Thyroid gland (tissue), 4 donors: Measurements from ENCODE around the gene PIK3R4. TPM values are rescaled to one million over a fixed set of nuclear protein-coding genes. Genes with fewer than 3 reads are reported as not detected.
A peak's percentile ranks its signal among the peaks of the same experiment; 100 is the strongest.

Experiments
- DNase-seq, 2 donors: peaks; one replicate each; pipeline ENCODE4 v3.0.0-alpha.2; 2019
- H3K27ac ChIP-seq, 3 donors: fragments of 200-600 bp; sonication (generic); 1 replicate in 2 of 3; 2 replicates in 1 of 3; pipeline ENCODE4 v1.5.1; 2016 to 2019; ENCODE audit warnings: mild to moderate bottlenecking in 1 of 3, moderate library complexity in 1 of 3
- H3K27me3 ChIP-seq: fragments of 200-600 bp; sonication (generic); one replicate; pipeline ENCODE4 v1.5.1; 2019
- H3K36me3 ChIP-seq, 2 donors: fragments of 200-600 bp; sonication (generic); one replicate each; pipeline ENCODE4 v1.5.1; 2016 to 2019
- H3K4me1 ChIP-seq, 2 donors: fragments of 200-600 bp; sonication (generic); one replicate each; pipeline ENCODE4 v1.5.1; 2017 to 2019
- H3K4me3 ChIP-seq, 3 donors: fragments of 200-600 bp; sonication (generic); replicated peaks in 1 of 3; 1 replicate in 2 of 3; 2 replicates in 1 of 3; pipeline ENCODE4 v1.5.1; 2016; ENCODE audit warnings: mild to moderate bottlenecking in 1 of 3
- H3K9me3 ChIP-seq: fragments of 200-600 bp; sonication (generic); one replicate; pipeline ENCODE4 v1.5.1; 2017
- POLR2A ChIP-seq, 2 donors: fragments of 450-650 bp; IDR thresholded peaks; one replicate each; pipeline ENCODE4 v1.6.1; 2017; ENCODE audit warnings: antibody characterized with exemption in 2 of 2, mild to moderate bottlenecking in 2 of 2, moderate library complexity in 1 of 2
- WGBS, 2 donors: methylation state at CpG; one replicate each; pipeline ENCODE4 v1.1.5; 2017; 5-methylcytosine and 5-hydroxymethylcytosine counted together
- intact Hi-C: fragments of 100-400 bp; cut with DNase I; formaldehyde crosslinking; loops from one replicate; pipeline ENCODE4 v1.15.1; 2023
- total RNA-seq, 4 donors: library from RNA; depleted of rRNA; stranded (reverse); fragments of >200 nt; gene quantifications; one replicate each; pipeline ENCODE4 v1.2.3, GENCODE V29; 2016
- TF ChIP-seq, protein P1 (sequence below), 6 experiments: fragments of 200-600 bp in 3 of 6; fragments of 450-650 bp in 3 of 6; sonication (generic) in 3 of 6; IDR thresholded peaks; one replicate each; pipeline ENCODE4 v1.5.1; 2016 to 2019; ENCODE audit warnings: antibody characterized with exemption in 6 of 6, mild to moderate bottlenecking in 2 of 6, inconsistent platforms in 1 of 6, moderate library complexity in 1 of 6

Gene PIK3R4
- total RNA-seq, 4 donors from 2014 or later = 50.5 to 61.3 (median 54.7) TPM

DNA sequence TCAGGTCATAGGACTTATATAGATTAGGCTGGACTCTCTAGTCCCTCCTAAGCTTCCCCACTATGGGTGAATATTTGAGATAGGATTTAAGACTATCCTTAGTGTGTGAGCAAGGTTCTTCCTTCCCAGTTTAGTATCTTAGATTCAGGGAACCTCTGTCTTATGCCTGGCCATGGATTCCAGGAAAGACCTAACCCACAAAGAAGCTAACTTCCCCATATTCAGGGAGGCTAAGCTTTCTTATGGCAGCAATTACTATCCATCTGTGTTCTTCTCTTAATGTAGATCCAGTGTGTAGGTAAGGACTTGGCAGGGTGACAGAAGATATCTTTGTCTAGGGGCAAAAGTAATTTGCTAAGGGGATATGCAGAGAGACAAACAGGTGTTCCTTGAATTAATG lies 25.5 kb upstream of the PIK3R4 start:
- DNase-seq = no peak
- intact Hi-C loops = no loop called here
- Histone ChIP-seq H3K27me3 (no peaks in the 10 kb centered on the region), H3K4me1 (no peaks in the 10 kb centered on the region), H3K4me3 (no peak overlapping the region), H3K9me3 (no peaks in the 10 kb centered on the region), H3K27ac (no peak overlapping the region), H3K36me3 (no peaks in the 10 kb centered on the region)
- TF ChIP-seq, protein P1, sequence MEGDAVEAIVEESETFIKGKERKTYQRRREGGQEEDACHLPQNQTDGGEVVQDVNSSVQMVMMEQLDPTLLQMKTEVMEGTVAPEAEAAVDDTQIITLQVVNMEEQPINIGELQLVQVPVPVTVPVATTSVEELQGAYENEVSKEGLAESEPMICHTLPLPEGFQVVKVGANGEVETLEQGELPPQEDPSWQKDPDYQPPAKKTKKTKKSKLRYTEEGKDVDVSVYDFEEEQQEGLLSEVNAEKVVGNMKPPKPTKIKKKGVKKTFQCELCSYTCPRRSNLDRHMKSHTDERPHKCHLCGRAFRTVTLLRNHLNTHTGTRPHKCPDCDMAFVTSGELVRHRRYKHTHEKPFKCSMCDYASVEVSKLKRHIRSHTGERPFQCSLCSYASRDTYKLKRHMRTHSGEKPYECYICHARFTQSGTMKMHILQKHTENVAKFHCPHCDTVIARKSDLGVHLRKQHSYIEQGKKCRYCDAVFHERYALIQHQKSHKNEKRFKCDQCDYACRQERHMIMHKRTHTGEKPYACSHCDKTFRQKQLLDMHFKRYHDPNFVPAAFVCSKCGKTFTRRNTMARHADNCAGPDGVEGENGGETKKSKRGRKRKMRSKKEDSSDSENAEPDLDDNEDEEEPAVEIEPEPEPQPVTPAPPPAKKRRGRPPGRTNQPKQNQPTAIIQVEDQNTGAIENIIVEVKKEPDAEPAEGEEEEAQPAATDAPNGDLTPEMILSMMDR (IDR thresholded peaks at IDR 0.05) = no peak

DNA sequence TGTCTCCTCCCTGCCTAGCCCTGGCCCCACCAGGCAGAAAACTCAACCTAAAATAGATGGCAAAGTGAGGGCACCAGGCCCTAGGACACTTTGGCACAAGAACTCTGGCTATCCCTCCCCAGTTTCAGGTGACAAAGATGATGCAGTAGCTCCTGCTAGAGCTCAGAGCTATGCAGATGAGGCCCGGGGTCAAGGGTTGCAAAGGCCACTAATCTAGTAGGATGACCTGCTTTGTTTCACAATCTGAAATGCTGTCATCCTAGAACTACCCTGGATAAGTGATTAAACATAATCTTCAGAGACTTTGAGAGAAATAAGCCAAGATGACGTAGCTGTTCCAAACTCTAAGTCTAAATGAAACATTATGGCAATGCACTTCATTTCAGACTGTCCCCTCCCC lies 24.0 kb upstream of the PIK3R4 start:
- Histone ChIP-seq H3K4me3 (no peak overlapping the region), H3K4me1 (no peaks in the 10 kb centered on the region), H3K27ac (no peak overlapping the region), H3K36me3 (no peaks in the 10 kb centered on the region), H3K9me3 (no peaks in the 10 kb centered on the region), H3K27me3 (no peaks in the 10 kb centered on the region)
- DNase-seq = no peak
- intact Hi-C loops = no loop called here
- 82 to 85% methylated on average over 2 of the region's 2 CpGs for WGBS, 2 donors
- TF ChIP-seq, protein P1 (IDR thresholded peaks at IDR 0.05) = no peak
- no peak for TF ChIP-seq POLR2A (IDR thresholded peaks at IDR 0.05)

DNA sequence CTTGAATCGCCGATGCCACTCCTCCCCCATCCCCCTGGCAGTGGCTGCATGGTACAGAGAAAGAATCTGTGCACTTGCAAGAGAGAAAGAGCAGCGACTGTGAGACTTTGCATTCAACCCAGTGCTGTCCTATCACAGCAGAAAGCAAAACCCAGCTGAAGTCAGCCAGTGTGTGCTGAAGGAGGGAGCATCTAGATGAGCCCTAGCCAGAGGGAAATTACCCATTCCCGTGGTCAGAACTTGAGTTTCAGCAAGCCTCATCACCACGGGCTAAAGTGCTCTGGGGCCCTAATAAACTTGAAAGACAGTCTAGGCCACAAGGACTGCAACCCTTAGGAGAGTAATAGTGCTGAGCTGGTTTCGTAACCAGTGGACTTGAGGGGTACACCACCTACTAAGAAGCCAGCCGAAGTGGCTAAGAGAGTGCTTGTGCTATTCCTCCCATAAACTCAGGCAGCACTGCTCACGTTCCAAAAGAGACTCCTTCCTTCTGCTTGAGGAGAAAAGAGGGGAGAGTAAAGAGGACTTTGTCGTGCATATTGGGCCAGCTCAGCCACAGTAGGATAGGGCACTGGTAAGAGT lies 15.2 kb upstream of the PIK3R4 start:
- TF ChIP-seq, protein P1 (IDR thresholded peaks at IDR 0.05) = no peak
- TF ChIP-seq POLR2A (IDR thresholded peaks at IDR 0.05) = no peak
- DNase-seq = no peak
- WGBS, 2 donors = 70 to 75% methylated on average over 9 of the region's 9 CpGs

DNA sequence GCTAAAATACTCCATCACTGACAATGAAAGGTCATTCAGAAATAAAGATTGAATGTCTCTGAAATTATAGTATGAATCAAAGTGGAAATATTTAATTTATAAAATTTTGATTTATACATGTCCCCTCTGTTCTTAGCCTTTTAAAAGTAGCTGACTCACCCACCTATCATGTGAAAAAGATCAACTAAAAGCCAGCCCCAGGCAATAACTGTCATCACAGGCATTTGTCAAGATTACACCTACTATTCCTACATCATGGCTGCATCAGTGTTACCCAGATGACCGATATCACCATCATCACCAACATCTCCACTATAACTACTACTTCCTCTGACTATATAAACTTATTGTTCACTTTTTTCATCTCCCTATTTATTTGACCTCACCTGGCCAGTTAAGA lies 14.3 kb upstream of the PIK3R4 start:
- intact Hi-C loops = no loop called here
- H3K27me3 ChIP-seq = no peaks in the 10 kb centered on the region
- WGBS, 2 donors = 89 to 91% methylated on average over 1 of the region's 1 CpG
- H3K27ac ChIP-seq = no peak overlapping the region
- no peaks in the 10 kb centered on the region for H3K9me3 ChIP-seq
- H3K36me3 ChIP-seq = no peaks in the 10 kb centered on the region
- no peak overlapping the region for H3K4me3 ChIP-seq
- TF ChIP-seq POLR2A (IDR thresholded peaks at IDR 0.05) = no peak
- TF ChIP-seq, protein P1 (IDR thresholded peaks at IDR 0.05) = no peak
- no peak for DNase-seq
- no peaks in the 10 kb centered on the region for H3K4me1 ChIP-seq

More for the DNA sequence above, 15.2 kb upstream of the PIK3R4 start:
- Histone ChIP-seq H3K4me3 (no peak overlapping the region), H3K4me1 (no peaks in the 10 kb centered on the region), H3K27ac (no peak overlapping the region), H3K36me3 (no peaks in the 10 kb centered on the region), H3K9me3 (no peaks in the 10 kb centered on the region), H3K27me3 (no peaks in the 10 kb centered on the region)
- intact Hi-C loops = no loop called here

DNA sequence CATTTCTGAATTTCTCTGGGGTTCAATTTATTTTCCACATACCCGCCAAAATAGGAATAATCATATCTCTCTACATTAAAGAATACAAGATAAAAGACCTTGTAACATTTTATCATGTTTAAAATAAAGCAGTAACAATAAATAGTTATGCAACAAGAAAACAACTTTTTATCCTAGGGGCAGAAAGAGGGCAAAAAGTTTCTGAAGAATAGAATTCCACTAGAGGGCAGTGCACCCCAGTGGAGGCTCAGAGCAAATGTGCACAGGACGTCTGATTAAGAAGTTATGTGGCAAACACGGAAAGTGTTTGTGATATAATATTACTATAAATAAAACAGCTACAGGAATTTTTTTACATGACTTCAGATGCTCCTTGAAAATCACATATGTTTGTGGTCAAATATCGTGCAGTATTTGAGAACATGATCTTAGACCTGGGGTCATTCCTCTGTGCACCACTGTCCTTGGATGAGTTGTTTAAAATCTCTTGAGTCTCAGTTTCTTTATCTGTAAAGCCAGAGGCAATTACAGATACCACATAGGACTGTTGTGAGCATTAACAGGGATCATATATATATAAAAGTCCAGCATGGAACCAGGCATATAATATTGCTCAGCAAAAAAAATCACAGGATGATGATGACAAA lies 13.2 kb upstream of the PIK3R4 start:
- TF ChIP-seq, protein P1 (IDR thresholded peaks at IDR 0.05) = peak; percentile 26 to 78 (median 61)
- no peak for TF ChIP-seq POLR2A (IDR thresholded peaks at IDR 0.05)
- Histone ChIP-seq H3K9me3 (no peaks in the 10 kb centered on the region), H3K4me1 (peaks cover 0 to 2% of the 10 kb centered on the region in 2 donors), H3K36me3 (no peaks in the 10 kb centered on the region), H3K27ac (no peak overlapping the region), H3K27me3 (no peaks in the 10 kb centered on the region), H3K4me3 (no peak overlapping the region)
- intact Hi-C loops = loop anchor here (10.0 kb wide), 1 partner anchor 135 kb away; the partner anchor contains the start of gene ATP2C1
- DNase-seq = peak in 1 of 2 donors; percentile 52
- WGBS, 2 donors = 2 to 7% methylated on average over 4 of the region's 4 CpGs
